HFF-Myc (cell line): ENCODE data around the gene VSIG10L.

Experiments used
- DNase-seq: peaks from one replicate; pipeline ENCODE4 v3.0.0-alpha.2; 2011; ENCODE audit warnings: low read depth; ENCODE audit errors: extremely low read depth
- H3K4me3 ChIP-seq: replicated peaks from 2 replicates; pipeline ENCODE4 v1.5.1; 2011; ENCODE audit warnings: low read depth, mild to moderate bottlenecking, control low read depth, low read length
- TF ChIP-seq, protein P1 (sequence below): IDR thresholded peaks from 2 replicates; pipeline ENCODE4 v1.5.1; 2012; ENCODE audit warnings: mild to moderate bottlenecking, low read depth, low read length, control low read depth; ENCODE audit errors: missing control alignments

Gene VSIG10L

DNA sequence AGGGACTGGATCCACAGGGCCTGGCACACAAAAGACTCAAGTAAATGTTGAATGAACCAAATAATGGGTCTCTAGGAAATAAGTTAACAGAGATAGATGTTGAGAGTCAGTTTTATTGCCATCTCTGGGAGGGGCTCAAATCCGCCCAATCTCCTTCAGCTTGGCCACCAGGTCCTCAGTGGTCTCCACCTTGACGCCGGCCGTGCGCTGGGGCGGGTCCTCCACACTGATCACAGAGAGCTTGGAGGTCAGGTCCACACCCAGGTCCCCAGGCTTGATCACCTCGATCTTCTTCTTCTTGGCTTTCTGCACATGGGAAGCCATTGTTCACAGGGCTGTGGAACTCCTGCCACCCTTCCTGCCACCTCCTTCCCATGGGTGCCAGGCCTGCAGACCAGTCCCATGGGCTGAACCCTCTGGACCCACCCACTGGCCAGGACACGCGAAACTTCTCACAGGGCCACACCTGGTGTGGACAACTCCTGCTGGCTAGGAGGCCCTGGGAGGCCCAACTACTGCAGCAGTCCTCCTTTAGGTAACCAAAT lies 3.2 kb upstream of the VSIG10L start:
- H3K4me3 ChIP-seq, result no peak overlapping the region
- no peak for DNase-seq
- TF ChIP-seq, protein P1, sequence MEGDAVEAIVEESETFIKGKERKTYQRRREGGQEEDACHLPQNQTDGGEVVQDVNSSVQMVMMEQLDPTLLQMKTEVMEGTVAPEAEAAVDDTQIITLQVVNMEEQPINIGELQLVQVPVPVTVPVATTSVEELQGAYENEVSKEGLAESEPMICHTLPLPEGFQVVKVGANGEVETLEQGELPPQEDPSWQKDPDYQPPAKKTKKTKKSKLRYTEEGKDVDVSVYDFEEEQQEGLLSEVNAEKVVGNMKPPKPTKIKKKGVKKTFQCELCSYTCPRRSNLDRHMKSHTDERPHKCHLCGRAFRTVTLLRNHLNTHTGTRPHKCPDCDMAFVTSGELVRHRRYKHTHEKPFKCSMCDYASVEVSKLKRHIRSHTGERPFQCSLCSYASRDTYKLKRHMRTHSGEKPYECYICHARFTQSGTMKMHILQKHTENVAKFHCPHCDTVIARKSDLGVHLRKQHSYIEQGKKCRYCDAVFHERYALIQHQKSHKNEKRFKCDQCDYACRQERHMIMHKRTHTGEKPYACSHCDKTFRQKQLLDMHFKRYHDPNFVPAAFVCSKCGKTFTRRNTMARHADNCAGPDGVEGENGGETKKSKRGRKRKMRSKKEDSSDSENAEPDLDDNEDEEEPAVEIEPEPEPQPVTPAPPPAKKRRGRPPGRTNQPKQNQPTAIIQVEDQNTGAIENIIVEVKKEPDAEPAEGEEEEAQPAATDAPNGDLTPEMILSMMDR, result no peak

DNA sequence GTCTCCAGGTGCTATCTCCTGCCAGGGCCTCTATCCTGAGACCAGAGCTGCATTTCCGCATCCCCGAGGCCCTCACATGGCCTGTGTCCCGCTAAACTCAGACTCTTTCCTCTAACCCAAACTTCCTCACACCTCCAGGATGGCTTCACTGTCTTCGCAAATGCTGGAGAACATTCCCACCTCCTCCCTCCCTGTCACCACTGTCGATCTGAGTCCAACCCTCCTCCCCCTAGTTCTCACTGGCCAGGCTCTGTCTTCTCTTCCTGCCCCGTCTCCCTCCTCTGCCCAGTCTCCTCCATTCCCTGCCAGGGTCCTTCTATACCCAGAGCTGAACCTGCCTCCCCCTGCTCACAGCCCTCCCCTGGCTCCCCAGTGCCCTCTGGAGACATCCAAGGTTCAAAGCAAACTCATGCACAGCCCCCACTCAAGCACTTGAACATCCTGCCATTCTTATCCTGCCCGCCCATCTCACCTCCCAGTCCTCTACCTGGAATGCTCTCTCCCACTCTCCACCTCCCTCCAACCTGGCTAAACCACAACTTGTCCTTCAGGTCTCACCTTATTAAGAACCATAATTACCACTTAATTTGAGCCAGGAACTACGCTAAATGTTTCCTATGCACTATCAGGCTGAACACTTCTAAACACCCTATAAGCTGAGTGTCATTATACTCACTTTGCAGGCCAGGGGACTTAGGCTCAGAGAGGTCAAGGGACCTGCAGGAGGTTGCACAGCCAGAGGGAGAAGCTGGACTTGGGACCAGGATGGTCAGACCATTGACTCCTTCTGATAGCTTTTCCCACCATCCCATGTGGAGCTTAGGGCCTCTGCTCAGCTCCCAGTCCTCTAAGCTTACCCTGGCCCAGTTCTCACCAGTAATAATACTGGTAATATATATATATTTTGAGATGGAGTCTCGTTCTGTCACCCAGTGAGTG lies 961 bp upstream of the VSIG10L start:
- no peak for DNase-seq
- no peak overlapping the region for H3K4me3 ChIP-seq
- TF ChIP-seq, protein P1, result no peak

DNA sequence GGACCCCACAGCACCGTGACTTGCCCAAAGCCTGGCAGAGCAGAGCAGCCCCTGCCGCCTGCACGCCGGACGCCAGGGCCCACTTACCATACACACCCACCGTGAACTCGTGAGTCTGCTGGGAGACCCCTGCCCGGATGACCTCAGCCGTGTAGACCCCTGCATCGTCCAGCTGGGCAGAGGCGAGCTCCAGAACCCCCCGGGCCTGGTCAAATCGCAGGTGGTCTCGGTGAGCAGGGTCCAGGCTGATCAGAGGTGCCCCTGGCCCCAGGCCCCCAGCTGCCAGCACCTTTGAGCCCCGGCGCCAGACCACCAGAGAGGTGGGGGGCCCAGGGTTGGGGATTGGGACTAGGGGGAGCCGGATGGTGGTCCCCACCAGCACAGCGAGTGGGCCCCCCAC lies 873 bp downstream of the VSIG10L start:
- DNase-seq, result no peak
- TF ChIP-seq, protein P1, result no peak
- no peak overlapping the region for H3K4me3 ChIP-seq

DNA sequence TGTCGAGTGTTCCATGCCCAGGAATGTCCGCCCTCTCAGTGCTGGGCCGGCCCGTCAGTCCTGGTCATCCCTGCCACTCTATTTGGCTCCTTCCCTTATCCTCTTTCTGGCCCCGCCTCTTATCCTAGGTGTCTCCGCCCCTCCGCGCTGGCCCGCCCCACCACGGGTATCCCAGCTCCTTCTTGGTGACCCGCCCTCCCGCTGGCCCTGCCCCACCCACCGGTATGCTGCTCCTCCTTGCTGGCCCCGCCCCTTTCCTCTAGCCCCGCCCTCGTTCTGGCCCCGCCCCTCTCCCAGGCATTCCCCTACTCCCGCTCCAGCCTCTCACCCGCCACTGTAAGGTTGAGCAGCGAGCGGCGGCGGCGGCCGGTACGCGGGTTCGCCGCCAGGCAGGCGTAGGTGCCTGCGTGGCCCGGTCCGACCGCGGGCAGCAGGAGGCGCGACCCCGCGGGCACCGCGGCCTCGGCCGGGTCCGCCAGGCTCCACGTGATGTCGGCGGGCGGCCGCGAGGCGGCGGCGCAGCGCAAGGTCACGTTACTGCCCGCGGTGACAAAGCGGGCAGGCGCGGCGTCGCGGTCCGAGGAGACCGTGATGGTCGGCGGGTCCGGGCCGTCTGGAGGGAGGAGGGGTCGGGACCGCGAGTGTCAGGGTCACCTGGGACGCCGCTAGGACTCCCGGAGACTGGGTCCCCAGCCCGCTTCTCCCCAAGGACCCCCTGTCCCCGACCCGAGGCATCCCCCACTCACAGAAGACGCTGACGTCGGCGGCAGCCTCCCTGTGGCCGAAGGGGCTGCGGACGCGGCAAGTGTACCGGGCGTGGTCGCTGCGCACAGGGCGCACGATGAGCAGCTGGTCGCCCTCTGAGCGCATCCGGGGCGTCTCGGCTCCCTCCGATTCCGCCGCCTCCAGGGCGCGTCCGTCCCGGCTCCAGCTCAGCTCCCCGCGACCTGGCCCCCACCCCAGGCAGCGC lies 2.0 kb downstream of the VSIG10L start:
- no peak for DNase-seq

DNA sequence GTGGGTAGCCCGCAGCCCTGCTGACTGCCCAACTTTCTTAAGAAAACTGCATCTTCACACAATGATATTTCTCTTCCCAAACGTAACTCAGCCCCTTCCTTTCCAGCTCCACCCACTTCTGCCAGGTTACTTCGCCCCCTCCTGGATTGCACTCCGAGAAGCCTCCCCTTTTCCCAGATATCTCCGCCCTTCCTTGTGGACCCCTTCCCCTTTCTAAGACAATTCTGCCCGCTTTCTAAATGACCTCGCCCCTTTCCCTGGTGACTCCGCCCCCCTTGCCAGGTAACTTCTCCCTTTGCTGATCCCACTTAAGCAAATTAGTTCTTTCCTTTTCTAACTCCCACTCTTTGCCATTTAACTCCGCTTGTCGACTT lies 2.6 kb downstream of the VSIG10L start:
- DNase-seq, result no peak
- H3K4me3 ChIP-seq, result peak overlapping the region; percentile 45
- TF ChIP-seq, protein P1, result no peak

More for the DNA sequence above, 2.0 kb downstream of the VSIG10L start:
- peak overlapping the region; percentile 45 for H3K4me3 ChIP-seq
- TF ChIP-seq, protein P1, result no peak

DNA sequence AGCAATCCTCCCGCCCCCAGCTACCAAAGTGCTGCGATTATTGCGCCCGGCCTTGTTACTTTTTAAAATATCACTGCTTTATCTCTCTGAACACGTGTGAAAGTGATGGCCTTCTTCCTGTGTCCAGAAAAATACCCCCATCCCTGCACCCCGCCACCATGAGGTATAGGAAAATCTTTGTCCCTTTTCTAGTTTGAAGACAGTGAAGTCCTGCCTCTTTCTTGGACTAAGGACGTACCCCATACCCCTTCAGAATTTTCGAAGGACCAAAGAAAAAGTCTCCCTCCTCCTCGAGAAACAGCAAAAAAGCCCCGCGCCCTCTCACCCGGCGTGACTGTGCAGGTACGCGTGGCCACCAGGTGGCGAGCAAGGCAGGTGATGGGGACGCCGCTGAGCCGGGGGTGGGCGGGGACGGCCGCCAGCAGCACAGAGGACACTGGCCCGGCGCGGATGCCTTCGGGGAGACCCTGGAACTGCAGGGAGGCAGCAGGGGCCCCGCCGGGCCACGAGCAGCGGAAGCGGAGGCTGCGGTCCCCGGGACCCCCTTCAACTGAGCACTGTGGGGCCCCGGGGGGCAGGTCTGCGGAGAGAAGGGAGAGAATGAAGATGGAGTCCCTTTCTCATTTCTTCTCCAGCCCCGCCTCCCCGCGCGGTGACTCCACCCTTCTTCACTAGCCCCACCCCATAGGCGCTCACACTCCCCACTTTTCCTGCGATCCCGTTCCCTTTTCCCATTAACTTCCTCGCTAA lies 3.2 kb downstream of the VSIG10L start:
- peak overlapping the region; percentile 45 for H3K4me3 ChIP-seq
- DNase-seq, result no peak
- TF ChIP-seq, protein P1, result peak; percentile 76
